Esophagus muscularis mucosa (tissue), 4 donors: ENCODE results near the gene KRTAP10-4. TPM values are rescaled to one million over a fixed set of nuclear protein-coding genes. Genes with fewer than 3 reads are reported as not detected.

Experiments used
- DNase-seq: peaks from one replicate; pipeline ENCODE4 v3.0.0-alpha.2; 2017; ENCODE audit errors: extremely low spot score
- H3K27ac ChIP-seq, 4 donors: fragments of 200-600 bp; sonication (generic); replicated peaks in 1 of 4; 1 replicate in 3 of 4; 2 replicates in 1 of 4; pipeline ENCODE4 v1.5.1; 2016 to 2019; ENCODE audit warnings: mild to moderate bottlenecking in 1 of 4
- H3K27me3 ChIP-seq, 4 donors: fragments of 200-600 bp; sonication (generic); one replicate each; pipeline versions ENCODE4 v1.5.1 to v1.6.0; 2016 to 2019
- H3K36me3 ChIP-seq, 4 donors: fragments of 200-600 bp; sonication (generic); one replicate each; pipeline ENCODE4 v1.5.1; 2016 to 2019
- H3K4me1 ChIP-seq, 4 donors: fragments of 200-600 bp; sonication (generic); one replicate each; pipeline ENCODE4 v1.5.1; 2016 to 2019
- H3K4me3 ChIP-seq, 4 donors: fragments of 200-600 bp; sonication (generic); 1 replicate in 2 of 4; 2 replicates in 2 of 4; pipeline ENCODE4 v1.5.1; 2016 to 2019; ENCODE audit warnings: mild to moderate bottlenecking in 4 of 4, moderate library complexity in 1 of 4
- H3K9me3 ChIP-seq, 4 donors: fragments of 200-600 bp; sonication (generic); 1 replicate in 3 of 4; 2 replicates in 1 of 4; pipeline ENCODE4 v1.5.1; 2016 to 2019
- CTCF ChIP-seq, 3 experiments: fragments of 200-600 bp in 2 of 3; fragments of 450-650 bp in 1 of 3; sonication (generic) in 2 of 3; IDR thresholded peaks; one replicate each; pipeline ENCODE4 v1.5.1; 2017 to 2019; ENCODE audit warnings: antibody characterized with exemption in 3 of 3, mild to moderate bottlenecking in 2 of 3, moderate library complexity in 1 of 3
- EP300 ChIP-seq: sonication (generic); formaldehyde crosslinking; IDR thresholded peaks from one replicate; pipeline ENCODE4 v1.6.1; 2017; ENCODE audit warnings: antibody characterized with exemption
- POLR2A ChIP-seq: fragments of 450-650 bp; IDR thresholded peaks from one replicate; pipeline ENCODE4 v1.6.1; 2017; ENCODE audit warnings: antibody characterized with exemption, moderate library complexity, mild to moderate bottlenecking, low read depth
- POLR2AphosphoS5 ChIP-seq, 2 donors: sonication (generic); formaldehyde crosslinking; IDR thresholded peaks; one replicate each; pipeline ENCODE4 v1.6.1; 2017; ENCODE audit warnings: antibody characterized with exemption in 2 of 2
- WGBS: methylation state at CpG from one replicate; pipeline ENCODE4 v1.1.5; 2018; 5-methylcytosine and 5-hydroxymethylcytosine counted together
- intact Hi-C: fragments of 100-400 bp; cut with DNase I; formaldehyde crosslinking; loops from one replicate; pipeline ENCODE4 v1.15.1; 2023
- total RNA-seq, 4 donors: library from RNA; depleted of rRNA; stranded (reverse); fragments of >200 nt; gene quantifications; one replicate each; pipeline versions ENCODE4 v1.1.0 to v1.2.1, GENCODE V29; 2016

The KRTAP10-4 gene
- total RNA-seq, 4 donors from 2014 or later = not detected

- no peaks in the 10 kb centered on the region for H3K36me3 ChIP-seq
- intact Hi-C loops = no loop called here
- H3K4me3 ChIP-seq = no peak overlapping the region
- DNase-seq = no peak
- peaks cover 0 to 16% (median 5%) of the 10 kb centered on the region in 4 donors for H3K4me1 ChIP-seq
- peaks cover 0 to 22% (median 4%) of the 10 kb centered on the region in 4 donors for H3K9me3 ChIP-seq
- no peak overlapping the region for H3K27ac ChIP-seq
- 67% methylated on average over 6 of the region's 6 CpGs for WGBS
- peaks cover 0 to 38% (median 0%) of the 10 kb centered on the region in 4 donors for H3K27me3 ChIP-seq
- TF ChIP-seq EP300 (no peak), POLR2A (no peak), POLR2AphosphoS5 (IDR thresholded peaks at IDR 0.05) (no peak), CTCF (IDR thresholded peaks at IDR 0.05) (no peak)
These were observed 10.2 kb downstream of the KRTAP10-4 start for GRCh38 chr21:44583800-44584147.

- TF ChIP-seq POLR2A (no peak), CTCF (IDR thresholded peaks at IDR 0.05) (no peak), POLR2AphosphoS5 (IDR thresholded peaks at IDR 0.05) (no peak), EP300 (no peak)
These were observed 12.4 kb downstream of the KRTAP10-4 start for GRCh38 chr21:44585892-44586291.

GRCh38 chr21:44589094-44589493, 15.6 kb downstream of the KRTAP10-4 start:
- intact Hi-C loops = no loop called here
- Histone ChIP-seq H3K4me3 (no peak overlapping the region), H3K27ac (no peak overlapping the region), H3K27me3 (peaks cover 0 to 64% (median 0%) of the 10 kb centered on the region in 4 donors), H3K9me3 (no peaks in the 10 kb centered on the region), H3K4me1 (peaks cover 0 to 5% (median 2%) of the 10 kb centered on the region in 4 donors), H3K36me3 (no peaks in the 10 kb centered on the region)
- TF ChIP-seq CTCF (IDR thresholded peaks at IDR 0.05) (no peak), POLR2A (no peak), EP300 (no peak), POLR2AphosphoS5 (IDR thresholded peaks at IDR 0.05) (no peak)
- 96% methylated on average over 2 of the region's 2 CpGs for WGBS
- peak; percentile 45 for DNase-seq

More at GRCh38 chr21:44585892-44586291, 12.4 kb downstream of the KRTAP10-4 start:
- Histone ChIP-seq H3K4me3 (no peak overlapping the region), H3K36me3 (no peaks in the 10 kb centered on the region), H3K27ac (no peak overlapping the region), H3K9me3 (peaks cover 0 to 14% (median 4%) of the 10 kb centered on the region in 4 donors), H3K27me3 (peaks cover 0 to 44% (median 0%) of the 10 kb centered on the region in 4 donors), H3K4me1 (peaks cover 0 to 16% (median 5%) of the 10 kb centered on the region in 4 donors)
- WGBS = 89% methylated on average over 3 of the region's 3 CpGs
- peak; percentile 47 for DNase-seq
- intact Hi-C loops = no loop called here

GRCh38 chr21:44589586-44590305, 16.2 kb downstream of the KRTAP10-4 start:
- no peaks in the 10 kb centered on the region for H3K36me3 ChIP-seq
- H3K9me3 ChIP-seq = no peaks in the 10 kb centered on the region
- 86% methylated on average over 6 of the region's 24 CpGs for WGBS
- DNase-seq = peak; percentile 57
- H3K27me3 ChIP-seq = peaks cover 0 to 64% (median 0%) of the 10 kb centered on the region in 4 donors
- H3K27ac ChIP-seq = no peak overlapping the region
- TF ChIP-seq POLR2AphosphoS5 (IDR thresholded peaks at IDR 0.05) (no peak), CTCF (IDR thresholded peaks at IDR 0.05) (no peak), EP300 (no peak), POLR2A (no peak)
- no peaks in the 10 kb centered on the region for H3K4me1 ChIP-seq
- intact Hi-C loops = no loop called here
- no peak overlapping the region for H3K4me3 ChIP-seq
